Neural cell (in vitro differentiated cells): ENCODE data around the gene KRT73. TPM values are rescaled to one million over a fixed set of nuclear protein-coding genes. Genes with fewer than 3 reads are reported as not detected.

Experiments
- H2AFZ ChIP-seq: fragments of 200-600, 300-800 bp; sonication (generic), shearing (Covaris generic); 2 replicates; pipeline ENCODE4 v1.6.0; 2014; ENCODE audit warnings: low read depth, mild to moderate bottlenecking, antibody characterized with exemption, low read length, moderate library complexity
- H3F3A ChIP-seq: fragments of 200-600 bp; shearing (Covaris generic); 2 replicates; pipeline ENCODE4 v1.6.1; 2016; ENCODE audit warnings: mild to moderate bottlenecking, moderate library complexity, mixed read lengths, antibody characterized with exemption, low read length; ENCODE audit not compliant: insufficient read depth, poor library complexity, severe bottlenecking
- H3K27ac ChIP-seq: fragments of 200-600, 300-800 bp; sonication (generic), shearing (Covaris generic); 2 replicates; pipeline ENCODE4 v1.5.1; 2014; ENCODE audit warnings: mild to moderate bottlenecking, low read length, moderate library complexity
- H3K27me3 ChIP-seq: fragments of 300-800, 200-600 bp; sonication (generic), shearing (Covaris generic); 2 replicates; pipeline ENCODE4 v1.6.0; 2014; ENCODE audit warnings: mild to moderate bottlenecking, low read depth, low read length, moderate library complexity; ENCODE audit not compliant: insufficient read depth
- H3K36me3 ChIP-seq: fragments of 300-800, 200-600 bp; sonication (generic), shearing (Covaris generic); 2 replicates; pipeline ENCODE4 v1.5.1; 2014; ENCODE audit warnings: mild to moderate bottlenecking, antibody characterized with exemption, low read length, moderate library complexity; ENCODE audit not compliant: insufficient read depth
- H3K4me2 ChIP-seq: fragments of 300-800, 200-600 bp; sonication (generic), shearing (Covaris generic); 2 replicates; pipeline ENCODE4 v1.6.0; 2014; ENCODE audit warnings: mild to moderate bottlenecking, low read length
- H3K4me3 ChIP-seq: fragments of 300-800, 200-600 bp; sonication (generic), shearing (Covaris generic); 2 replicates; pipeline ENCODE4 v1.5.1; 2014; ENCODE audit warnings: mild to moderate bottlenecking, low read length, moderate library complexity
- H3K79me2 ChIP-seq: fragments of 200-600 bp; shearing (Covaris generic); replicated peaks from 2 replicates; pipeline ENCODE4 v1.6.0; 2014; ENCODE audit warnings: mild to moderate bottlenecking, low read length, moderate library complexity; ENCODE audit not compliant: insufficient read depth
- H3K9ac ChIP-seq: fragments of 300-800, 200-600 bp; sonication (generic), shearing (Covaris generic); 2 replicates; pipeline ENCODE4 v1.6.1; 2016; ENCODE audit warnings: mild to moderate bottlenecking, low read length, mixed read lengths
- H3K9me2 ChIP-seq: fragments of 200-600 bp; shearing (Covaris generic); 2 replicates; pipeline ENCODE4 v1.6.1; 2016; ENCODE audit warnings: mild to moderate bottlenecking, low read length, mixed read lengths; ENCODE audit not compliant: insufficient read depth
- H3K9me3 ChIP-seq: fragments of 200-600, 300-800 bp; sonication (generic), shearing (Covaris generic); 2 replicates; pipeline ENCODE4 v1.6.1; 2016; ENCODE audit warnings: mild to moderate bottlenecking, mixed run types, low read length, moderate library complexity, mixed read lengths
- H4K20me1 ChIP-seq: fragments of 200-600 bp; shearing (Covaris generic); 2 replicates; pipeline ENCODE4 v1.6.1; 2016; ENCODE audit warnings: mild to moderate bottlenecking, mixed run types; ENCODE audit not compliant: insufficient read depth
- CTCF ChIP-seq: fragments of 450-650 bp; IDR thresholded peaks from 2 replicates; pipeline ENCODE4 v1.5.1; 2014; ENCODE audit warnings: antibody characterized with exemption, mild to moderate bottlenecking, moderate library complexity; ENCODE audit not compliant: poor library complexity, severe bottlenecking
- EP300 ChIP-seq: fragments of 450-650 bp; conservative IDR thresholded peaks from 2 replicates; pipeline ENCODE4 v1.6.1; 2014; ENCODE audit warnings: antibody characterized with exemption, mild to moderate bottlenecking, moderate library complexity; ENCODE audit not compliant: poor library complexity, severe bottlenecking
- EZH2 ChIP-seq: fragments of 200-600, 300-800 bp; shearing (Covaris generic), sonication (generic); IDR thresholded peaks from 2 replicates; pipeline ENCODE4 v1.6.1; 2014; ENCODE audit warnings: antibody characterized with exemption, low read length, borderline replicate concordance, mild to moderate bottlenecking; ENCODE audit not compliant: insufficient read depth, poor library complexity, severe bottlenecking
- MXI1 ChIP-seq: fragments of 450-650 bp; conservative IDR thresholded peaks from 2 replicates; pipeline ENCODE4 v1.6.1; 2014; ENCODE audit warnings: antibody characterized with exemption, mild to moderate bottlenecking; ENCODE audit not compliant: poor library complexity, severe bottlenecking
- POLR2AphosphoS5 ChIP-seq: IDR thresholded peaks from 2 replicates; pipeline ENCODE4 v1.6.1; 2012
- RAD21 ChIP-seq: fragments of 450-650 bp; conservative IDR thresholded peaks from 2 replicates; pipeline ENCODE4 v1.6.1; 2014; ENCODE audit warnings: antibody characterized with exemption, mild to moderate bottlenecking, moderate library complexity
- REST ChIP-seq: IDR thresholded peaks from 2 replicates; pipeline ENCODE4 v1.6.1; 2012; ENCODE audit warnings: borderline replicate concordance
- SMC3 ChIP-seq: fragments of 450-650 bp; conservative IDR thresholded peaks from 2 replicates; pipeline ENCODE4 v1.6.1; 2014; ENCODE audit warnings: antibody characterized with exemption, mild to moderate bottlenecking, moderate library complexity; ENCODE audit not compliant: poor library complexity
- TAF1 ChIP-seq: IDR thresholded peaks from 2 replicates; pipeline ENCODE4 v1.6.1; 2012; ENCODE audit warnings: low read depth
- polyA plus RNA-seq: library from polyadenylated mRNA; depleted of rRNA; stranded (reverse); fragments of >200 nt; gene quantifications from 2 replicates; pipeline ENCODE4 v1.2.3, GENCODE V29; 2014

The KRT73 gene
- polyA plus RNA-seq, 1 donor from 2014 or later: not detected

GRCh38 chr12:52662918-52663229, 44.5 kb upstream of the KRT73 start:
- Histone ChIP-seq H2AFZ (no peak overlapping the region), H3K9ac (no peak overlapping the region), H3K36me3 (no peaks in the 10 kb centered on the region), H3K9me3 (no peaks in the 10 kb centered on the region), H3F3A (no peaks in the 10 kb centered on the region), H3K27ac (no peak overlapping the region), H4K20me1 (no peaks in the 10 kb centered on the region), H3K4me2 (no peak overlapping the region), H3K9me2 (no peaks in the 10 kb centered on the region), H3K27me3 (no peaks in the 10 kb centered on the region), H3K79me2 (no peaks in the 10 kb centered on the region), H3K4me3 (no peak overlapping the region)
- TF ChIP-seq RAD21 (no peak), POLR2AphosphoS5 (no peak), TAF1 (no peak), REST (no peak), MXI1 (no peak), CTCF (no peak), SMC3 (no peak), EZH2 (no peak), EP300 (no peak)

GRCh38 chr12:52662093-52662917, 43.9 kb upstream of the KRT73 start:
- H3K27ac ChIP-seq: no peak overlapping the region
- no peak overlapping the region for H3K4me3 ChIP-seq
- no peaks in the 10 kb centered on the region for H3K36me3 ChIP-seq
- no peaks in the 10 kb centered on the region for H4K20me1 ChIP-seq
- no peaks in the 10 kb centered on the region for H3K79me2 ChIP-seq
- H3K9ac ChIP-seq: no peak overlapping the region
- no peaks in the 10 kb centered on the region for H3K27me3 ChIP-seq
- TF ChIP-seq SMC3: no peak
- TF ChIP-seq EP300: no peak
- TF ChIP-seq EZH2: no peak
- no peak for TF ChIP-seq MXI1
- TF ChIP-seq TAF1: no peak
- TF ChIP-seq RAD21: no peak
- TF ChIP-seq CTCF: no peak
- no peak for TF ChIP-seq REST
- no peak for TF ChIP-seq POLR2AphosphoS5
- no peaks in the 10 kb centered on the region for H3F3A ChIP-seq
- H3K9me2 ChIP-seq: no peaks in the 10 kb centered on the region
- H3K9me3 ChIP-seq: no peaks in the 10 kb centered on the region
- no peak overlapping the region for H3K4me2 ChIP-seq
- no peak overlapping the region for H2AFZ ChIP-seq
